OCI-LY1 (cell line): ENCODE data around the gene TSPAN12.

ENCODE experiments used
- CTCF ChIP-seq: fragments of 200-600 bp; sonication (generic), shearing (Covaris generic); IDR thresholded peaks from 2 replicates; pipeline ENCODE4 v1.5.1; 2017; ENCODE audit warnings: mild to moderate bottlenecking, antibody characterized with exemption, low read length, moderate library complexity, mixed read lengths
- EZH2 ChIP-seq: fragments of 200-600 bp; sonication (generic), shearing (Covaris generic); IDR thresholded peaks from 2 replicates; pipeline ENCODE4 v1.8.0; 2017; ENCODE audit warnings: borderline replicate concordance, mixed run types, mild to moderate bottlenecking, antibody characterized with exemption, low read length, moderate library complexity, mixed read lengths

- TF ChIP-seq CTCF, result no peak
- no peak for TF ChIP-seq EZH2
These were observed 14.8 kb downstream of the TSPAN12 start for GRCh38 chr7:120843109-120843508.
